Activated T-cell treated with anti-CD3 and anti-CD28 coated beads, Interleukin-2, amount 50 U/mL, for 48 hours (primary cell): ENCODE data around the gene KLHL21.
"Not testable (repeated sequence)": the region's sequence is repeated elsewhere in the genome, so short reads cannot be mapped to it uniquely, and the experiment has no call there.

Experiments
- DNase-seq, 2 experiments: peaks; one replicate each; pipeline ENCODE4 v3.0.0-alpha.2; 2020

The KLHL21 gene

GRCh38 chr1:6581561-6582305 is 20.9 kb downstream of the KLHL21 start:
- no peak for DNase-seq

GRCh38 chr1:6580593-6581409 is 21.9 kb downstream of the KLHL21 start:
- no peak for DNase-seq

GRCh38 chr1:6580119-6580592 is 22.5 kb downstream of the KLHL21 start:
- DNase-seq, result no peak

DNA sequence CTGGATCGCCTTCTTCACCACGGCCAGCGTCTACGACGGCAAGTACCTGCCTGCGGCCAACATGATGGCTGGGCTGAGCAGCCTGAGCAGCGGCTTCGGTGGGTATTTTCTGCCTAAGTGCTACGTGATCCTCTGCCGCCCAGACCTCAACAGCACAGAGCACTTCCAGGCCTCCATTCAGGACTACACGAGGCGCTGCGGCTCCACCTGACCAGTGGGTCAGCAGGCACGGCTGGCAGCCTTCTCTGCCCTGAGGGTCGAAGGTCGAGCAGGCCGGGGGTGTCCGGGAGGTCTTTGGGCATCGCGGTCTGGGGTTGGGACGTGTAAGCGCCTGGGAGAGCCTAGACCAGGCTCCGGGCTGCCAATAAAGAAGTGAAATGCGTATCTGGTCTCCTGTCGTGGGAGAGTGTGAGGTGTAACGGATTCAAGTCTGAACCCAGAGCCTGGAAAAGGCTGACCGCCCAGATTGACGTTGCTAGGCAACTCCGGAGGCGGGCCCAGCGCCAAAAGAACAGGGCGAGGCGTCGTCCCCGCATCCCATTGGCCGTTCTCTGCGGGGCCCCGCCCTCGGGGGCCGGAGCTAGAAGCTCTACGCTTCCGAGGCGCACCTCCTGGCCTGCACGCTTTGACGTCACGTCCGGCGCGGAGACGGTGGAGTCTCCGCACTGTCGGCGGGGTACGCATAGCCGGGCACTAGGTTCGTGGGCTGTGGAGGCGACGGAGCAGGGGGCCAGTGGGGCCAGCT is 23.1 kb downstream of the KLHL21 start, which contains the start of gene ZBTB48:
Gene ZBTB48 (plus strand): TSS at position 621 of the 745 bp plus-strand sequence. CDS start 616 bp downstream, outside the sequence.
- DNase-seq, result peak; percentile 98

DNA sequence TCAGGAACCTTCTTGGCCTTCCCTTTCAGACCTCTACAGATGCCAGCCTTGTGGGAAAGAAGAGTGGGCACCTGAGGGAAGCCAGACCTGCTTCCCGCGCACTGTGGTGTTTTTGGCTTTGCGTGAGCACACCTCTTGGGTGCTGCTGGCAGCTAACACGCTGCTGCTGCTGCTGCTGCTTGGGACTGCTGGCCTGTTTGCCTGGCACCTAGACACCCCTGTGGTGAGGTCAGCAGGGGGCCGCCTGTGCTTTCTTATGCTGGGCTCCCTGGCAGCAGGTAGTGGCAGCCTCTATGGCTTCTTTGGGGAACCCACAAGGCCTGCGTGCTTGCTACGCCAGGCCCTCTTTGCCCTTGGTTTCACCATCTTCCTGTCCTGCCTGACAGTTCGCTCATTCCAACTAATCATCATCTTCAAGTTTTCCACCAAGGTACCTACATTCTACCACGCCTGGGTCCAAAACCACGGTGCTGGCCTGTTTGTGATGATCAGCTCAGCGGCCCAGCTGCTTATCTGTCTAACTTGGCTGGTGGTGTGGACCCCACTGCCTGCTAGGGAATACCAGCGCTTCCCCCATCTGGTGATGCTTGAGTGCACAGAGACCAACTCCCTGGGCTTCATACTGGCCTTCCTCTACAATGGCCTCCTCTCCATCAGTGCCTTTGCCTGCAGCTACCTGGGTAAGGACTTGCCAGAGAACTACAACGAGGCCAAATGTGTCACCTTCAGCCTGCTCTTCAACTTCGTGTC is 23.9 kb downstream of the KLHL21 start:
- DNase-seq, result no peak

DNA sequence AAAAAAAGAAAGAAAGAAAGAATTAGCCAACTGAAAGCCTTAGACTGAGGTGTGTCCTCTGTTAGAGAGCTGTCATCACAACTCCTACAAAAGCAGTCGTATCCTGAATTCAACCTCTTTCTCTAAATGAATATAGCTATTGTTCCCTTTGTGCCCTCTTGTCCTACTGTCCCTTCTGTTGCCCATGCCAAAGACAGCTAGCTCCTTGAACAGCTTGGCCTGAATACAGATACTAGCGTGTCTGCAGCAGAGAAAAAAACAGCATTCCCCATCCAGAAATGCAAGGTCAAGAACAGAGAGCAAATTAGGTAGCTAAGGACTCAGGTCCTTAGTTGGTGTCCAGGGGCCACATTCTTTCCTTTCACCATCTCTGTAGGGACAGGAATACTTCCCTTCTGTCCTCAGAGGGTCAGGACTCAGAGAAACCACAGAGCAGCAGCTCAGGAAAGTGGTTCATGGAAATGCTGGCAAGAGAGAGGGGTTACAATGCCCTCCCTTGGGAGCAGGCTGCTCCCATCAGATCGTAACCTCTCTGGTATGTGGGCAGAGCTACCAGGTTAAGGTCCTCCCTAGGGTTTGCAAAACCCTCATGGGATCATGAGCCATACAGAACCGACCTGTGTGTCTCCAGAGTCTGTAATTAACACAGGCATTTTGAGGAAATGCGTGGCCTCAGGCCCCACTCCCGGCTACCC is 24.7 kb downstream of the KLHL21 start:
- no peak for DNase-seq

DNA sequence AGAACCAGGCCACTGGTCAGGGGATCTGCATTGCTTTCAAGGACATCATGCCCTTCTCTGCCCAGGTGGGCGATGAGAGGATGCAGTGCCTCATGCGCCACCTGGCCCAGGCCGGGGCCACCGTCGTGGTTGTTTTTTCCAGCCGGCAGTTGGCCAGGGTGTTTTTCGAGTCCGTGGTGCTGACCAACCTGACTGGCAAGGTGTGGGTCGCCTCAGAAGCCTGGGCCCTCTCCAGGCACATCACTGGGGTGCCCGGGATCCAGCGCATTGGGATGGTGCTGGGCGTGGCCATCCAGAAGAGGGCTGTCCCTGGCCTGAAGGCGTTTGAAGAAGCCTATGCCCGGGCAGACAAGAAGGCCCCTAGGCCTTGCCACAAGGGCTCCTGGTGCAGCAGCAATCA is 27.9 kb downstream of the KLHL21 start:
- no peak for DNase-seq

GRCh38 chr1:6574025-6574620 is 28.5 kb downstream of the KLHL21 start:
- no peak for DNase-seq

DNA sequence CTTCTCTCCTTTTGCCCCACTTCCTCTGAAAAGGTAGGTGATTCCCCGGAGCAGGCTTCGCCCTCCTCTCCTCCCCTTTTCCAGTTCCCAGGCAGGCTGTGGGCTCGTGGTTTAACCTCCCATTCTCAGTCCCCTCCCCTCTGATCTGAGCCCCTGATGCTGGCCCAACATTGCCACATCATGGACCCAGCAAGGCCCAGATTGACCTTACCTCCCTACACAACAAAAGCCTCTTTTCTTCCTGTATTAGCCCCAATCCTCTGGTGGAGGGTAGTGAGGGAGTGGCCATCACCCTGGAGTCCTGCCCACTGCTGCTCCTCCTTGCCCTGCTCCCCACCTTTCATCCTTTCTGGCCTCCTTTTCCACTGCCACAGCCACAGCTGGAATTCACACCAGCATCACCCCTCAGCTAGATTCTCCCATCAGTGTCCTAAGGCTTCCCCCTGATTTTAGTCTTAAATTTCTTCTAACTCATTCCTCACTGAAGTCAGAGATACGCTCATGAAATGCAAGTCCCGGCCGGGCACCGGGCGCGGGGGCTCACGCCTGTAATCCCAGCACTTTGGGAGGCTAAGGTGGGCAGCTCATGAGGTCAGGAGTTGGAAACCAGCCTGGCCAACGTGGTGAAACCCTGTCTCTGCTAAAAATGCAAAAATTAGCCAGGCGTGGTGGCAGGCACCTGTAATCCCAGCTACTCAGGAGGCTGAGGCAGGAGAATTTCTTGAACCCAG is 29.9 kb downstream of the KLHL21 start:
- DNase-seq, result no peak

GRCh38 chr1:6570987-6571386 is 31.7 kb downstream of the KLHL21 start:
- no peak for DNase-seq

GRCh38 chr1:6570100-6570499 is 32.6 kb downstream of the KLHL21 start:
- no peak for DNase-seq

DNA sequence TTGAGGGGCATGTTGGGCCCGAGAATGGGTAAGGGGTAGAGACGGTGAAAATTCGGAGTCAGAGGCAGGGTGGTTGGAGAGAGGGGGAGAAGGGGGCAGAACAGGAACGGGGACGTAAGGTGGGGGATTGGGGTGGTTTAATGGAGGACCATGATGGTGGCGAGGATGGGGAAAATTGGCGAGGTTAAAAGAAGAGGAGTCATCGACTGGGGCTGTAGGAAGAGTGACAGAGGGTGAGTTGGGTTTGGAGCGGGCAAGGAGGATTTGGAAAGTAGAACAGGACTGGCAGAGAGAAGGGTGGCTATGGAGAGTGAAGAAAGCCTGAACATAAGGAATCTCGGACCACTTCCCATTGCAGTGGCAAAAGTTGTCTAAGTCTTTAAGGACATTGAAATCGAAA is 33.6 kb downstream of the KLHL21 start:
- DNase-seq, result no peak

DNA sequence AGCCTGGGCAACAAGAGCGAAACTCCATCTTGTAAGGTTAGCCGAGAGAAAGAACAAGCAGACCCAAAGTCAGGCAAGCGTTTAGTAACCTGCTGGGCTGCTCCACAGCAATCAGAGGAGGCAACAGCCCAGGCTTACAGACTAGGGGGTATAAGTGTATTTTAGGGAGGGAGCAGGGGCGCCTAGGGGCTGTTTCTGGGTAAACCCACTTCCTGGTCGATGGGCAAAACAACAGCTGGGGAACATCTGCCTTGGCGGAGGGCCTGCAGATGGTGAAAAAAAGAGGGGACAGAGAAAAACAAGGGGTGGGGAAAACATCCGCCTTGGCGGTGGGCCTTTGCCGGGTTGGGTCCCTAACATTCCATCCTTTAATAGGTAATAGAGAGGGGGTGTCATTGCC is 42.4 kb downstream of the KLHL21 start:
- no peak for DNase-seq

- DNase-seq, result not testable (repeated sequence)
Measured at GRCh38 chr1:6559161-6559560, 43.5 kb downstream of the KLHL21 start.

DNA sequence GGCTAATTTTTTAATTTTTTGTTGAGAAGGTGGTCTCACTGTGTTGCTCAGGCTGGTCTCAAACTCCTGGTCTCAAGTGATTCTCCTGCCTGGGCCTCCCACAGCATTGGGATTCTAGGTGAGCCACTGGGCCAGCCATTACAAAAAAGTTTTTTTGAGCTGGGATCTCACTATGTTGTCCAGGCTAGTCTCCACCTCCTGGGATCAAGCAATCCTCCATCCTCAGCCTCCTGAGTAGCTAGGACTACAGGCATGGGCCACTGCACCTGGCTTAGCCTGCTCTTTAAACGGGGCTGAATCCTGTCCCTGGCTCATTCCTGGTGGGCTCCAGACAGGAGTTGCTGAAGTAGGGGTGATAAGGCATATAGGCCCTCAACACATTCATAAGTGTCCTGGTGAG is 45.1 kb downstream of the KLHL21 start:
- DNase-seq, result no peak

GRCh38 chr1:6554907-6555778 is 47.5 kb downstream of the KLHL21 start, which contains the start of gene TAS1R1:
TAS1R1 (plus strand) TSS chr1:6555307; CDS start chr1:6555374, 67 bp downstream.
- no peak for DNase-seq

DNA sequence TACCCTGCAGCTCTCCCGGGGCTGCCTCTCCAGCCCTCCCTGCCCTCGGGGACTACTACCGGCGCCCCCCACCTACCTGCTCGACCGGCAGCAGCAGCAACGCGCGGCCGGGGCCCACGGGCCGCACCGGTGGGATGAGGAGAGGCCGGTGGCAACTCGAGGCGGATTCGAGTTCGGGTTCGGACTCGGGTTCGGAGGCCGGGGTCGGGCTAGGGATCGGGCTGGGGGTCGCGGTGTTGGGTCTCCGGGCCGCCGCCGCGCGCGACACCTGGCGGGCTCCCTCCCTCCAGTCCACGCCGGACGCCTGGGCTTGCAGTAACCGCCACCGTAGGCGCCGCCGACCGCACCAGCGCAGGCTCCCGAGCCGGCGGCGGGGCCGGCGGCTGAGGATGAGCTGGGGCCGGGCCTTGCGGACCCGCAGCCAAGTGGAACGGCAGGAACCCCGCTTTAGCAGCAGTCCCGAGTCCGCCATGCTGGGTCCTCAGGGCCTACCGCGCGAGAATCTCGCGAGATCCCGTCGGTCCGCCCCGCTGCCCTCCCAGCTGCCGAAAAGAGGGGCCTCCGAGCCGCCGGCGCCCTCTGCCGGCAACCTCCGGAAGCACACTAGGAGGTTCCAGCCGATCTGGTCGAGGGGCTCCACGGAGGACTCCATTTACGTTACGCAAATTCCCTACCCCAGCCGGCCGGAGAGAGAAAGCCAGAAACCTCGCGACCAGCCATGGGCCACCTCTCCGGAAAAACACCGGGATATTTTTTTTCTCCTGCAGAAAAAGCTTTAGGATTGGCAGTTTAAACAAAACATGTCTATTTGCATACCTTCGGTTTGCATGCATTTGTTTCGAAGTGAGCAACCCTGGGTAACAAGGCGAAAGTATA is 48.4 kb downstream of the KLHL21 start, which contains the start of gene NOL9:
Gene NOL9 (minus strand): TSS at position 483 of the 876 bp plus-strand sequence. CDS start 11 bp downstream, at position 472.
- DNase-seq, result peak; percentile 96 to 98

GRCh38 chr1:6547301-6547700 is 55.4 kb downstream of the KLHL21 start:
- no peak for DNase-seq
